ENCODE data around the gene NPW. TPM values are rescaled to one million over a fixed set of nuclear protein-coding genes. Genes with fewer than 3 reads are reported as not detected.
A peak's percentile ranks its signal among the peaks of the same experiment; 100 is the strongest.

The NPW gene
- total and polyA plus RNA-seq, 2 of the 8 experiments (the other 6 are each of a cell fraction or from before 2014, with no cell fraction given): 4.0 to 10.3 TPM

DNA sequence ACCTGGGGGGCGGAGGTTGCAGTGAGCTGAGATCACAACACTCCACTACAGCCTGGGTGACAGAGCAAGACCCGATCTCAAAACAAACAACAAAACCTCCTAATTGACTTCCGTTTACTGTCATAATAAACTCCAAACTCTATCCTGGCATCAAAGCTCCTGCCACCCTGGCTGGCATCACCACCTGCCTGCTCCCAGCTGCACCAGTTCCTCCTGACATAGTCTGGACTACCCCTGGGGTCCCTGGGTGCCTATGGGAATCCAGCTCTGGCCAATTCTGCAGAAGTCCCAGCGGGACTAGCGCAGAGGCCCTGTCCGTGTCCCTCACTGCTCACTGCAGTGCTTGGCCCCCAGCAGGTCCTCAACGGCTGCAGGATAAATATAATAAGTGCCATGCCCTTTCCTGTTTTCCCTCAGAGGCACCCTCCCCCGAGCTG is 27.3 kb downstream of the NPW start:
- no peak overlapping the region for H3K4ac ChIP-seq (replicated peaks; ENCODE audit: insufficient read length, low read depth, low read length)
- no peak overlapping the region for H3K18ac ChIP-seq (ENCODE audit: extremely low read depth, low read length)
- no peaks in the 10 kb centered on the region; a peak in 1 of 7 replicates for H3K27me3 ChIP-seq (replicated peaks in 1 of 4; ENCODE audit: control insufficient read depth in 3 of 4, extremely low read depth in 1 of 4, insufficient read depth in 3 of 4, low read length in 3 of 4)
- POLR2A ChIA-PET (ENCODE audit: partially characterized antibody): interaction anchor here (0.7 to 4.2 kb wide), 9 partner anchors 7 to 126 kb away, joined by 3 to 38 read pairs (median 6); partner anchors contain the start of genes GFER, RPS2 and TRAF7
- CTCF ChIA-PET (ENCODE audit: partially characterized antibody): interaction anchor here (0.5 to 5.3 kb wide), 13 partner anchors 7 to 814 kb away, joined by 3 to 32 read pairs (median 3); partner anchors contain the start of gene NHERF2
- peaks cover 0 to 11% of the 10 kb centered on the region in 2 experiments; a peak in 1 of 4 replicates for H3K79me2 ChIP-seq (ENCODE audit: control insufficient read depth in 1 of 2, insufficient read depth in 2 of 2, low read length in 2 of 2)
- peaks cover 0 to 7% of the 10 kb centered on the region in 2 experiments for H4K20me1 ChIP-seq (replicated peaks in 1 of 2; ENCODE audit: control insufficient read depth in 1 of 2, insufficient read depth in 2 of 2, low read length in 2 of 2)
- H3K9me3 ChIP-seq (ENCODE audit: insufficient read depth in 2 of 2, low read depth in 1 of 2, low read length in 1 of 2): no peaks in the 10 kb centered on the region
- H3K23ac ChIP-seq (ENCODE audit: insufficient read length): no peak overlapping the region
- H2BK120ac ChIP-seq (replicated peaks; ENCODE audit: low read depth, low read length): no peak overlapping the region
- no peak overlapping the region for H2AFZ ChIP-seq (ENCODE audit: low read length)
- H4K8ac ChIP-seq (ENCODE audit: extremely low read depth, insufficient read depth, low read length): peak overlapping the region; percentile 89; the same call in 1 of the 2 replicates
- no peak overlapping the region for H3K14ac ChIP-seq (ENCODE audit: insufficient read length)
- peak overlapping the region; percentile 68 to 81 for H3K4me2 ChIP-seq (ENCODE audit: insufficient read depth in 1 of 2, low read depth in 2 of 2, low read length in 2 of 2)
- TF ChIP-seq SIX5 (IDR thresholded peaks at IDR 0.05; ENCODE audit: low read depth, low read length) (no peak), ZNF274 (IDR thresholded peaks at IDR 0.05; ENCODE audit: borderline replicate concordance, extremely low read depth, low read length) (no peak), RBBP5 (IDR thresholded peaks at IDR 0.05; ENCODE audit: borderline replicate concordance, low read depth, low read length) (no peak), KDM1A (IDR thresholded peaks at IDR 0.05; ENCODE audit: borderline replicate concordance, low read length) (no peak)
- H3K23me2 ChIP-seq (ENCODE audit: low read depth, low read length): peaks cover 10% of the 10 kb centered on the region
- H2BK15ac ChIP-seq (ENCODE audit: low read length): no peak overlapping the region
- no peak overlapping the region for H2BK5ac ChIP-seq (ENCODE audit: low read depth, low read length)
- H3K56ac ChIP-seq (replicated peaks; ENCODE audit: insufficient read length, low read depth, low read length): peak overlapping the region; percentile 32
- WGBS, 2 experiments (ENCODE audit: extremely low coverage in 1 of 2, insufficient coverage in 1 of 2, insufficient read length in 1 of 2, insufficient replicate concordance in 2 of 2, low coverage in 1 of 2, low lambda C conversion rate in 2 of 2, missing lambda C conversion rate in 1 of 2): 46% methylated on average over 8 of the region's 8 CpGs; no CpG with 5 or more reads in 1 of the 2 experiments
- FAIRE-seq (no peak), DNase-seq (ENCODE audit: low read depth in 1 of 2, low spot score in 2 of 2) (no peak)
- peaks cover 9% of the 10 kb centered on the region; the same call in 1 of the 2 replicates for H3K79me1 ChIP-seq (ENCODE audit: low read depth, low read length)
- no peak overlapping the region for H2AK5ac ChIP-seq (ENCODE audit: low read depth, low read length)
- peak overlapping the region; percentile 55 for H4K91ac ChIP-seq (replicated peaks; ENCODE audit: insufficient read length, low read length)
- H3K36me3 ChIP-seq (ENCODE audit: control insufficient read depth in 2 of 4, insufficient read depth in 4 of 4, low read length in 3 of 4): peaks cover 0 to 3% (median 1%) of the 10 kb centered on the region in 4 experiments; a peak in 3 of 8 replicates
- H4K5ac ChIP-seq (ENCODE audit: insufficient read length, low read depth, low read length): no peak overlapping the region
- peak overlapping the region; percentile 42 to 89 (median 86) for H3K4me3 ChIP-seq (ENCODE audit: extremely low read depth in 1 of 4, insufficient read depth in 2 of 4, low read depth in 3 of 4, low read length in 4 of 4)
- H2BK12ac ChIP-seq (ENCODE audit: low read depth, low read length): no peak overlapping the region
- peaks cover 0 to 3% (median 1%) of the 10 kb centered on the region in 4 experiments; a peak in 3 of 7 replicates for H3K4me1 ChIP-seq (replicated peaks in 1 of 4; ENCODE audit: control insufficient read depth in 3 of 4, insufficient read depth in 4 of 4, low read length in 3 of 4)
- H3K9ac ChIP-seq (replicated peaks in 1 of 4; ENCODE audit: extremely low read depth in 1 of 4, low read depth in 3 of 4, low read length in 3 of 4): peak overlapping the region in 3 of 4 experiments; percentile 8 to 26 (median 20); a peak in 2 of 7 replicates
- no peak overlapping the region for H3K27ac ChIP-seq (ENCODE audit: low read depth, low read length)
- no peak overlapping the region for H2BK20ac ChIP-seq (ENCODE audit: low read length)
